GM23338 (cell line): ENCODE data around the gene FITM2. TPM values are rescaled to one million over a fixed set of nuclear protein-coding genes. Genes with fewer than 3 reads are reported as not detected.

Source experiments
- ATAC-seq: fragments of 200-7000 bp; cut with Tn5 transposase; 3 replicates; pipeline ENCODE4 v1.9.1; 2020
- DNase-seq: peaks from one replicate; pipeline ENCODE4 v3.0.0-alpha.2; 2015; ENCODE audit warnings: low spot score
- H2AFZ ChIP-seq: fragments of 200-600 bp; sonication (generic); 2 replicates; pipeline ENCODE4 v1.8.0; 2016; ENCODE audit warnings: antibody characterized with exemption, mild to moderate bottlenecking, moderate library complexity
- H3F3A ChIP-seq: fragments of 200-600 bp; sonication (generic); replicated peaks from 2 replicates; pipeline ENCODE4 v1.8.0; 2017; ENCODE audit warnings: antibody characterized with exemption, mixed run types, low read depth
- H3K27ac ChIP-seq: fragments of 200-600 bp; sonication (generic); 2 replicates; pipeline ENCODE4 v1.6.1; 2016; ENCODE audit warnings: low read depth
- H3K27me3 ChIP-seq: fragments of 200-600 bp; sonication (generic); 2 replicates; pipeline ENCODE4 v1.8.0; 2016; ENCODE audit warnings: mild to moderate bottlenecking, mixed run types, moderate library complexity; ENCODE audit not compliant: insufficient read depth
- H3K36me3 ChIP-seq: fragments of 200-600 bp; sonication (generic); 2 replicates; pipeline ENCODE4 v1.8.0; 2016; ENCODE audit warnings: mild to moderate bottlenecking; ENCODE audit not compliant: insufficient read depth
- H3K4me1 ChIP-seq: fragments of 200-600 bp; sonication (generic); 2 replicates; pipeline ENCODE4 v1.8.0; 2016; ENCODE audit warnings: mild to moderate bottlenecking, moderate library complexity; ENCODE audit not compliant: insufficient read depth
- H3K4me2 ChIP-seq: fragments of 200-600 bp; sonication (generic); 2 replicates; pipeline ENCODE4 v1.7.1; 2017; ENCODE audit warnings: mixed run types
- H3K4me3 ChIP-seq: fragments of 200-600 bp; sonication (generic); 2 replicates; pipeline ENCODE4 v1.6.1; 2016; ENCODE audit warnings: mixed run types
- H3K79me2 ChIP-seq: fragments of 200-600 bp; sonication (generic); replicated peaks from 2 replicates; pipeline ENCODE4 v1.8.0; 2017; ENCODE audit warnings: mild to moderate bottlenecking; ENCODE audit not compliant: insufficient read depth
- H3K9me2 ChIP-seq: fragments of 200-600 bp; sonication (generic); 2 replicates; pipeline ENCODE4 v1.8.0; 2017; ENCODE audit not compliant: insufficient read depth
- H4K20me1 ChIP-seq: fragments of 200-600 bp; sonication (generic); replicated peaks from 2 replicates; pipeline ENCODE4 v1.8.0; 2017; ENCODE audit warnings: mild to moderate bottlenecking; ENCODE audit not compliant: insufficient read depth
- H3K27ac Mint-ChIP-seq: 2 replicates; pipeline ENCODE4 v1.8.0; 2020; ENCODE audit warnings: inconsistent platforms, mild to moderate bottlenecking, moderate library complexity, mixed read lengths
- H3K27me3 Mint-ChIP-seq: 3 replicates; pipeline ENCODE4 v1.8.0; 2022; ENCODE audit warnings: low read depth, mild to moderate bottlenecking, moderate library complexity, mixed read lengths, inconsistent platforms; ENCODE audit not compliant: insufficient read depth, poor library complexity
- H3K36me3 Mint-ChIP-seq: 3 replicates; pipeline ENCODE4 v1.8.0; 2021; ENCODE audit warnings: low read depth, mild to moderate bottlenecking, inconsistent platforms, moderate library complexity, mixed read lengths
- H3K4me1 Mint-ChIP-seq: 3 replicates; pipeline ENCODE4 v1.8.0; 2020; ENCODE audit warnings: mild to moderate bottlenecking, inconsistent platforms, mixed read lengths
- H3K4me3 Mint-ChIP-seq: 3 replicates; pipeline ENCODE4 v1.8.0; 2021; ENCODE audit warnings: moderate library complexity, mild to moderate bottlenecking, inconsistent platforms, mixed read lengths
- H3K9me3 Mint-ChIP-seq: 3 replicates; pipeline ENCODE4 v1.8.0; 2020; ENCODE audit warnings: moderate library complexity, mild to moderate bottlenecking, inconsistent platforms, mixed read lengths
- CTCF ChIP-seq, 2 experiments: fragments of 200-600 bp in 1 of 2; sonication (generic) in 1 of 2; conservative IDR thresholded peaks; 2 replicates each; pipeline versions ENCODE4 v1.5.1 to v1.6.1; 2016 to 2017; ENCODE audit warnings: antibody characterized with exemption in 2 of 2, low read depth in 2 of 2, mild to moderate bottlenecking in 2 of 2, moderate library complexity in 1 of 2
- ETS1 ChIP-seq: IDR thresholded peaks from 2 replicates; pipeline ENCODE4 v1.6.1; 2016; ENCODE audit warnings: antibody characterized with exemption
- EZH2 ChIP-seq: fragments of 200-600 bp; sonication (generic); IDR thresholded peaks from one replicate; pipeline ENCODE4 v1.8.0; 2017; ENCODE audit warnings: antibody characterized with exemption, mild to moderate bottlenecking, low read depth; ENCODE audit not compliant: unreplicated experiment
- POLR2AphosphoS5 ChIP-seq: IDR thresholded peaks from 2 replicates; pipeline ENCODE4 v1.6.1; 2016; ENCODE audit warnings: antibody characterized with exemption, low read depth
- REST ChIP-seq: IDR thresholded peaks from one replicate; pipeline ENCODE4 v1.6.1; 2018; ENCODE audit warnings: antibody characterized with exemption; ENCODE audit not compliant: unreplicated experiment
- STAT1 ChIP-seq: IDR thresholded peaks from one replicate; pipeline ENCODE4 v1.6.1; 2016; ENCODE audit warnings: antibody characterized with exemption; ENCODE audit not compliant: unreplicated experiment
- ZNF462 ChIP-seq: fragments of 250-450 bp; sonication (Bioruptor Pico); IDR thresholded peaks from 2 replicates; pipeline ENCODE4 v1.5.0; 2020; ENCODE audit warnings: mild to moderate bottlenecking, moderate library complexity
- polyA plus RNA-seq: library from polyadenylated mRNA; unstranded; fragments of >200 nt; fragmentation: Nextera tagmentation; extraction: Ambion mirVana; gene quantifications from 2 replicates; pipeline ENCODE4 v1.2.1, GENCODE V29; 2016
- total RNA-seq: library from RNA; depleted of rRNA; stranded (reverse); fragments of >200 nt; shearing (Covaris generic); gene quantifications from 2 replicates; pipeline ENCODE4 v1.2.3, GENCODE V29; 2014

Gene FITM2
- total and polyA plus RNA-seq, 2 experiments from 2014 or later, result 0.87 to 1.6 TPM

GRCh38 chr20:44302736-44303135 is 8.3 kb downstream of the FITM2 start (continued):
- TF ChIP-seq CTCF (conservative IDR thresholded peaks at IDR 0.05; ENCODE audit: low read depth in 2 of 2) (no peak), POLR2AphosphoS5 (no peak), EZH2 (no peak), ETS1 (no peak)

- Mint-ChIP-seq H3K27me3 (peaks cover 1% of the 10 kb centered on the region), H3K36me3 (no peaks in the 10 kb centered on the region; the same call in 2 of the 3 replicates), H3K9me3 (no peaks in the 10 kb centered on the region), H3K4me3 (no peak overlapping the region), H3K4me1 (no peaks in the 10 kb centered on the region; the same call in 2 of the 3 replicates), H3K27ac (no peak overlapping the region)
- DNase-seq (no peak), ATAC-seq (no peak)
- Histone ChIP-seq H3K27me3 (no peaks in the 10 kb centered on the region), H3F3A (no peaks in the 10 kb centered on the region), H3K4me1 (no peaks in the 10 kb centered on the region), H2AFZ (no peak overlapping the region), H3K9me2 (no peaks in the 10 kb centered on the region), H3K79me2 (no peaks in the 10 kb centered on the region), H3K4me2 (no peak overlapping the region), H3K27ac (no peak overlapping the region), H4K20me1 (no peaks in the 10 kb centered on the region; the same call in 1 of the 2 replicates), H3K36me3 (no peaks in the 10 kb centered on the region), H3K4me3 (no peak overlapping the region)
- no peak for TF ChIP-seq STAT1
- no peak for TF ChIP-seq ETS1
- no peak for TF ChIP-seq REST
- no peak for TF ChIP-seq ZNF462 (CRISPR knock-in tag)
Observed at GRCh38 chr20:44302026-44302669, 8.9 kb downstream of the FITM2 start.
